Ovary (tissue), 9 donors: ENCODE measurements around the gene MBOAT2. TPM values are rescaled to one million over a fixed set of nuclear protein-coding genes. Genes with fewer than 3 reads are reported as not detected.
"Not testable (repeated sequence)": the region's sequence is repeated elsewhere in the genome, so short reads cannot be mapped to it uniquely, and the experiment has no call there.

Experiments used
- DNase-seq, 5 donors: peaks; one replicate each; pipeline ENCODE4 v3.0.0-alpha.2; 2019 to 2020
- H3K27ac ChIP-seq, 2 donors: fragments of 200-600 bp; one replicate each; pipeline versions ENCODE4 v1.5.1 to v1.8.0; 2019 to 2022
- H3K27me3 ChIP-seq: fragments of 200-600 bp; one replicate; pipeline ENCODE4 v1.8.0; 2022
- H3K36me3 ChIP-seq: fragments of 200-600 bp; sonication (generic); one replicate; pipeline ENCODE4 v1.5.1; 2019
- H3K4me1 ChIP-seq: one replicate; pipeline ENCODE4 v1.8.1; 2013; ENCODE audit warnings: mild to moderate bottlenecking, moderate library complexity; ENCODE audit not compliant: insufficient read depth
- H3K4me3 ChIP-seq: fragments of 200-600 bp; sonication (generic); one replicate; pipeline ENCODE4 v1.5.1; 2017
- H3K9me3 ChIP-seq, 2 donors: fragments of 200-600 bp in 1 of 2; sonication (generic) in 1 of 2; one replicate each; pipeline versions ENCODE4 v1.5.1 to v1.8.1; 2013 to 2019; ENCODE audit warnings: mild to moderate bottlenecking in 1 of 2, moderate library complexity in 1 of 2
- CTCF ChIP-seq, 3 donors: fragments of 450-650 bp in 2 of 3; fragments of 200-600 bp in 1 of 3; IDR thresholded peaks; one replicate each; pipeline versions ENCODE4 v1.5.1 to v1.8.0; 2016 to 2022; ENCODE audit warnings: antibody characterized with exemption in 3 of 3, mild to moderate bottlenecking in 1 of 3
- EP300 ChIP-seq: sonication (generic); formaldehyde crosslinking; IDR thresholded peaks from one replicate; pipeline ENCODE4 v1.6.1; 2017; ENCODE audit warnings: antibody characterized with exemption
- POLR2A ChIP-seq: fragments of 450-650 bp; IDR thresholded peaks from one replicate; pipeline ENCODE4 v1.6.1; 2017; ENCODE audit warnings: antibody characterized with exemption, mild to moderate bottlenecking, moderate library complexity
- WGBS, 3 donors: extraction: QIAGEN DNeasy Blood & Tissue Kit in 1 of 3; methylation state at CpG; one replicate each; pipeline versions ENCODE4 v1.1.5 to v1.1.7; 2013 to 2017; 5-methylcytosine and 5-hydroxymethylcytosine counted together
- intact Hi-C, 4 donors: fragments of 100-400 bp; cut with DNase I; formaldehyde crosslinking; loops; one replicate each; pipeline versions ENCODE4 v1.11.0 to v1.15.1; 2022 to 2023
- polyA plus RNA-seq, 2 donors: library from polyadenylated mRNA; stranded (reverse); fragments of 200-250 nt in 1 of 2; fragments of 350-450 nt in 1 of 2; fragmentation: Illumina TruSeq in 1 of 2; extraction: RNeasy Lipid Tissue Mini Kit (QIAGEN cat#74804) in 1 of 2; gene quantifications; one replicate each; pipeline ENCODE4 v1.2.3, GENCODE V29; 2013 to 2014
- total RNA-seq, 7 donors: library from RNA; depleted of rRNA in 2 of 7; stranded (reverse); fragments of >200 nt in 2 of 7; fragmentation: NEBNext Ultra II Directional in 3 of 7; extraction: Animal tissue kit (Norgen Biotek cat#: 25700) in 3 of 7; gene quantifications; one replicate each; pipeline versions ENCODE4 v1.1.0 to v1.2.4, GENCODE V29; 2016 to 2023
- donor health status: DM: no; HTN: no; CAD: no; lungs with moderate emphysema.
- donor health status: DM: no; HTN: no; CAD: no.
- donor health status: Bipolar disorder and iron deficiency.
- donor health status: DM: yes; HTN: yes; CAD: no.
- donor health status: DM: no; HTN: no; CAD: no.
- donor health status: DM: yes; HTN: yes; CAD: no.

Gene MBOAT2
- total and polyA plus RNA-seq, 9 donors, result 8.4 to 51.0 (median 24.5) TPM

- TF ChIP-seq CTCF (IDR thresholded peaks at IDR 0.05) (no peak), POLR2A (no peak), EP300 (no peak)
- Histone ChIP-seq H3K36me3 (no peaks in the 10 kb centered on the region), H3K27ac (no peak overlapping the region), H3K4me1 (no peaks in the 10 kb centered on the region), H3K9me3 (no peaks in the 10 kb centered on the region), H3K4me3 (no peak overlapping the region), H3K27me3 (no peaks in the 10 kb centered on the region)
- WGBS, 3 donors, result 88 to 90% (median 88%) methylated on average over 3 of the region's 3 CpGs
- DNase-seq, result no peak
- intact Hi-C loops, result no loop called here
Observed at GRCh38 chr2:8935982-8936381, 67.5 kb downstream of the MBOAT2 start.

- Histone ChIP-seq H3K4me1 (no peaks in the 10 kb centered on the region), H3K27ac (no peak overlapping the region), H3K4me3 (no peak overlapping the region), H3K9me3 (no peaks in the 10 kb centered on the region), H3K27me3 (no peaks in the 10 kb centered on the region), H3K36me3 (no peaks in the 10 kb centered on the region)
- intact Hi-C loops, result no loop called here
- DNase-seq, result no peak
- TF ChIP-seq CTCF (IDR thresholded peaks at IDR 0.05) (no peak), POLR2A (no peak), EP300 (no peak)
Observed at GRCh38 chr2:8934338-8934737, 69.1 kb downstream of the MBOAT2 start.

GRCh38 chr2:8932702-8933101 is 70.8 kb downstream of the MBOAT2 start:
- no peaks in the 10 kb centered on the region for H3K4me1 ChIP-seq
- TF ChIP-seq CTCF (IDR thresholded peaks at IDR 0.05) (no peak), POLR2A (no peak), EP300 (no peak)
- H3K27ac ChIP-seq, result no peak overlapping the region
- no peaks in the 10 kb centered on the region for H3K27me3 ChIP-seq
- no peak overlapping the region for H3K4me3 ChIP-seq
- 77 to 85% (median 80%) methylated on average over 2 of the region's 2 CpGs for WGBS, 3 donors
- intact Hi-C loops, result no loop called here
- no peaks in the 10 kb centered on the region for H3K9me3 ChIP-seq
- DNase-seq, result no peak
- no peaks in the 10 kb centered on the region for H3K36me3 ChIP-seq

GRCh38 chr2:8930185-8930584 is 73.3 kb downstream of the MBOAT2 start:
- H3K27ac ChIP-seq, H3K9me3 ChIP-seq, H3K36me3 ChIP-seq, DNase-seq, H3K27me3 ChIP-seq, H3K4me1 ChIP-seq, H3K4me3 ChIP-seq, intact Hi-C loops: not testable (repeated sequence)
- 95 to 97% (median 95%) methylated on average over 4 to 5 of the region's 5 CpGs for WGBS, 3 donors

GRCh38 chr2:8929128-8929527 is 74.4 kb downstream of the MBOAT2 start:
- no peak for TF ChIP-seq CTCF (IDR thresholded peaks at IDR 0.05)
- 97 to 100% (median 98%) methylated on average over 3 of the region's 3 CpGs for WGBS, 3 donors
- Histone ChIP-seq H3K4me1 (no peaks in the 10 kb centered on the region), H3K27ac (no peak overlapping the region), H3K4me3 (no peak overlapping the region), H3K9me3 (no peaks in the 10 kb centered on the region), H3K27me3 (no peaks in the 10 kb centered on the region), H3K36me3 (no peaks in the 10 kb centered on the region)
- DNase-seq, result no peak
- intact Hi-C loops, result no loop called here
